OCI-LY7 (cell line): ENCODE results near the gene JDP2.

Experiments used
- EZH2phosphoT487 ChIP-seq: fragments of 200-600 bp; sonication (generic); IDR thresholded peaks from 2 replicates; pipeline ENCODE4 v1.6.1; 2018; ENCODE audit warnings: low read depth, borderline replicate concordance, mild to moderate bottlenecking, mixed run types, antibody characterized with exemption, low read length, moderate library complexity, mixed read lengths
- TF ChIP-seq, protein P1 (sequence below): fragments of 200-600 bp; sonication (generic); conservative IDR thresholded peaks from 2 replicates; pipeline ENCODE4 v1.5.1; 2014; ENCODE audit warnings: mild to moderate bottlenecking, antibody characterized with exemption, low read length, moderate library complexity, mixed read lengths

GRCh38 chr14:75476274-75476995 is 48.6 kb downstream of the JDP2 start:
- TF ChIP-seq, protein P1, sequence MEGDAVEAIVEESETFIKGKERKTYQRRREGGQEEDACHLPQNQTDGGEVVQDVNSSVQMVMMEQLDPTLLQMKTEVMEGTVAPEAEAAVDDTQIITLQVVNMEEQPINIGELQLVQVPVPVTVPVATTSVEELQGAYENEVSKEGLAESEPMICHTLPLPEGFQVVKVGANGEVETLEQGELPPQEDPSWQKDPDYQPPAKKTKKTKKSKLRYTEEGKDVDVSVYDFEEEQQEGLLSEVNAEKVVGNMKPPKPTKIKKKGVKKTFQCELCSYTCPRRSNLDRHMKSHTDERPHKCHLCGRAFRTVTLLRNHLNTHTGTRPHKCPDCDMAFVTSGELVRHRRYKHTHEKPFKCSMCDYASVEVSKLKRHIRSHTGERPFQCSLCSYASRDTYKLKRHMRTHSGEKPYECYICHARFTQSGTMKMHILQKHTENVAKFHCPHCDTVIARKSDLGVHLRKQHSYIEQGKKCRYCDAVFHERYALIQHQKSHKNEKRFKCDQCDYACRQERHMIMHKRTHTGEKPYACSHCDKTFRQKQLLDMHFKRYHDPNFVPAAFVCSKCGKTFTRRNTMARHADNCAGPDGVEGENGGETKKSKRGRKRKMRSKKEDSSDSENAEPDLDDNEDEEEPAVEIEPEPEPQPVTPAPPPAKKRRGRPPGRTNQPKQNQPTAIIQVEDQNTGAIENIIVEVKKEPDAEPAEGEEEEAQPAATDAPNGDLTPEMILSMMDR, result peak; percentile 21; the same call in 1 of the 2 replicates
- TF ChIP-seq EZH2phosphoT487, result no peak
